ENCODE data around the gene MPO. TPM values are rescaled to one million over a fixed set of nuclear protein-coding genes. Genes with fewer than 3 reads are reported as not detected.

MPO gene
- total RNA-seq, 4 donors from 2014 or later = 0.19 to 0.84 TPM; not detected in 2

GRCh38 chr17:58308985-58309917 lies 28.5 kb upstream of the MPO start:
- DNase-seq (ENCODE audit: low spot score) (no peak), ATAC-seq (ENCODE audit: low FRiP score) (no peak)
- TF ChIP-seq, protein P1, sequence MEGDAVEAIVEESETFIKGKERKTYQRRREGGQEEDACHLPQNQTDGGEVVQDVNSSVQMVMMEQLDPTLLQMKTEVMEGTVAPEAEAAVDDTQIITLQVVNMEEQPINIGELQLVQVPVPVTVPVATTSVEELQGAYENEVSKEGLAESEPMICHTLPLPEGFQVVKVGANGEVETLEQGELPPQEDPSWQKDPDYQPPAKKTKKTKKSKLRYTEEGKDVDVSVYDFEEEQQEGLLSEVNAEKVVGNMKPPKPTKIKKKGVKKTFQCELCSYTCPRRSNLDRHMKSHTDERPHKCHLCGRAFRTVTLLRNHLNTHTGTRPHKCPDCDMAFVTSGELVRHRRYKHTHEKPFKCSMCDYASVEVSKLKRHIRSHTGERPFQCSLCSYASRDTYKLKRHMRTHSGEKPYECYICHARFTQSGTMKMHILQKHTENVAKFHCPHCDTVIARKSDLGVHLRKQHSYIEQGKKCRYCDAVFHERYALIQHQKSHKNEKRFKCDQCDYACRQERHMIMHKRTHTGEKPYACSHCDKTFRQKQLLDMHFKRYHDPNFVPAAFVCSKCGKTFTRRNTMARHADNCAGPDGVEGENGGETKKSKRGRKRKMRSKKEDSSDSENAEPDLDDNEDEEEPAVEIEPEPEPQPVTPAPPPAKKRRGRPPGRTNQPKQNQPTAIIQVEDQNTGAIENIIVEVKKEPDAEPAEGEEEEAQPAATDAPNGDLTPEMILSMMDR (IDR thresholded peaks at IDR 0.05) = no peak

DNA sequence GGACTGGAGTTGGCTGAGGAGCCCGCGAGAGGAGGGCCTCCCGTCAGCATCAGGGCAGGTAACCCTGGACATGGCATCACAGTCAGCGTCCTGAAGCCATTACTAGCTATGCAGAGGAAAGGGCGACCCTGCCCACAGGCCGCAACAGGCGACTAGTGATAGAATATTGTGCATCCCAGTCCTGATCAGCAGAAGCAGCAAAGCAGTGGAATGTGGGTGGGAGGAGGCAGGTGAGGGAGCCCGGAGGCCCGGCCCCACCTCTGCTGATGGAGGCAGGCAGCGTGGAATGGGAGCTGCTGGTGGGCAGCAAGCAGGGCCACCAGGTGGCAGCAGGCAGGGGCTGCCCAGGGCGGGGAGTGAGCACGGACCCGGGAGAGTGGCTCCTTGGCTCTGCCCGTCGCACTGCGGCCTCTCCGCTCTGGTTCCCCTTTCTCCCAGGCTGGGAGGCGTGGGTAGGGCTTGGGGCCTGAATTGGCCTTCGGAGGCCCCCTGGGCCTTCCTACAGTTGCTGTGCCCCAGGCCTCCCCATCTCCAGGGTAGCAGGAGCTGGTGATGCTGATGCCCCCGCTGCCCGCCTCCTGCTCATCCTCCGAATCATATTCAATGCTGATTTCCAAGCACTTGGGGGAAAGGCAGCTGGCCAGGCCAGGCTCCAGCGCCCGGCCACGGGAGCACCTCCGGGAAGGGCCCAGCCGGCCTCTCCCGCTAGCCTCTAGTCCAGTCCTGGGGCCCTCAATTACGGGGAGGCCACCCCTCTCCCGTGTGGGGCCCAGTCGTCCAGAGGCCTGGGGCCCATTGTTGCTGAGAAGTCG lies 27.6 kb upstream of the MPO start:
- TF ChIP-seq, protein P1 (IDR thresholded peaks at IDR 0.05) = no peak
- DNase-seq (ENCODE audit: low spot score) (no peak), ATAC-seq (ENCODE audit: low FRiP score) (no peak)

- no peak for DNase-seq (ENCODE audit: low spot score)
- TF ChIP-seq, protein P1 (IDR thresholded peaks at IDR 0.05) = no peak
- ATAC-seq (ENCODE audit: low FRiP score) = no peak
Observed at GRCh38 chr17:58307468-58308172, 26.9 kb upstream of the MPO start.

- ATAC-seq (ENCODE audit: low FRiP score) (no peak), DNase-seq (ENCODE audit: low spot score) (no peak)
- TF ChIP-seq, protein P1 (IDR thresholded peaks at IDR 0.05) = no peak
Observed at GRCh38 chr17:58306131-58306951, 25.6 kb upstream of the MPO start.

GRCh38 chr17:58305626-58306025 lies 24.9 kb upstream of the MPO start:
- TF ChIP-seq, protein P1 (IDR thresholded peaks at IDR 0.05) = no peak
- ATAC-seq (ENCODE audit: low FRiP score) = no peak
- no peak for DNase-seq (ENCODE audit: low spot score)
